A204.1 (cell line): ENCODE data around the gene ALDH1A2.

Experiments
- FAIRE-seq: peaks from 2 replicates; lab custom pipeline; 2012; peaks lifted over from hg19 to GRCh38; lab: Jason Lieb, UNC

ALDH1A2 gene

DNA sequence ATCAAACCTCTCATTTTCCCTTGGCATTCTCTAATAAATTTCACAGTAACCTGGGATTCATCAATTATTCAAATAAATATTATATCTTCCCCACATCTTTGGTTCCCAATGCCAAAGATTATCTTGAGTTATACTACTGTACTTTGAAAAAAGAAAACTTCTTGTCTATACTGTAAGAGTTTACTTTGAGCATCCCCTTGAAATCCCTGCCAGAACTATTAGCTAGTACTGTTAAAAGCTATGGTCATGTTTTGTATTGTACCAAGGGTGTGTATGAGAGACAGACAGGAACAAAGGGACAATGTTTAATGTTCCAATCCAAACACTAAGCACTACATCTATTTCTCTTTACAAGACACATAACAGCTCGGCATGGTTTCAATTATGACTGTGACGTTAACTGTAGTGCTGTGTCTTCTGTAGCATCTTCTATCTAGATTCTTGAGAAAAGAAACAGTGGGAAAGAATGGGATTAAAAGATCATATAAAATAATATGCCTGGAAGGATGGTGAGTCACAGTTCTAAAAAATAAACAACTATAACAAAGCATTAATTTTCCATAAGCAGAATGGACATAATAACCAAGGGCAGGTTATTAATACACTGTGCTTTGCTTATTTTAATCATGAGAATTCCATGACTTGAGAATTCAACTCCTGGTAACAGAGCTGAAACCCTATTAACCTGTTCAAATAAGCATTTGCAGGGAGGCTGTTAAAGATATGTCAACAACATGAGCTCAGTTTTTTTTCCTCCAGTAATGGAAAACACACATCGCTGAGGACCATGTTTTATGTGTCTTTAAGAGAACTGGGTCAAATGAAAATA is 71.1 kb downstream of the ALDH1A2 start:
- no peak for FAIRE-seq

DNA sequence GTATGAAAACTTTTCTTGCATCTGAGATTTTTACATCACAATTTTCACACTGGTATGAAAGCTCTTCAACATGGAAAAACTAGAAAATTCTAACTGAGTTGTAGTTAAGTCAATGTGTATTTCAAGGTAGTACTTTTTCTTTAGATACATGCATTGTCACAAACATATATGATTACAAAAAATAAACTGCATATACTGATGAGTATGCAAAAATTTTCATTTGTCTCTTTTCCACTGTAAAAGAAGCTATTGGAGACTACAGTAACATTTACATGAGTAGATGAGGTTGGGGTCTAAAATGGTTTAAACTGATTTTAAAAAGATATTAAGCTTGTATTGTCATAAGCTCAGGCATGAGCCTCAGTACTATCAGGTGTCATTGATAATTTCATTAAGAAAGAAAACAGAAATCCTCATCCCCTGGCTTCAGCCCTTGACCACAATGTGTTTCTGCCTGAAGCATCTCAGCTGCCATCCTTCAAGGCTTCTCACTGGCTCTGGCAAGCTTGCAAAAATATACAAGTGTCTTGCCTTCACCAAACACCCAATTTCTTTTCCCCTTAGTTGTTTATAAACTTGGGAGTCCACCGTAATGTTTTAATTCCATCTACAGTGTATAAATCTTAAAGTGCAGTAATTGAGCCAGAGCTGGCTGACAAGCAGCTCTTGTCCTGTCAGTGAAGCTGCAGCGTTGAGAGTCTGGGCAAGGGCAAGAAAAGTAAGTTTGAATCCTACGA is 71.9 kb downstream of the ALDH1A2 start:
- no peak for FAIRE-seq

DNA sequence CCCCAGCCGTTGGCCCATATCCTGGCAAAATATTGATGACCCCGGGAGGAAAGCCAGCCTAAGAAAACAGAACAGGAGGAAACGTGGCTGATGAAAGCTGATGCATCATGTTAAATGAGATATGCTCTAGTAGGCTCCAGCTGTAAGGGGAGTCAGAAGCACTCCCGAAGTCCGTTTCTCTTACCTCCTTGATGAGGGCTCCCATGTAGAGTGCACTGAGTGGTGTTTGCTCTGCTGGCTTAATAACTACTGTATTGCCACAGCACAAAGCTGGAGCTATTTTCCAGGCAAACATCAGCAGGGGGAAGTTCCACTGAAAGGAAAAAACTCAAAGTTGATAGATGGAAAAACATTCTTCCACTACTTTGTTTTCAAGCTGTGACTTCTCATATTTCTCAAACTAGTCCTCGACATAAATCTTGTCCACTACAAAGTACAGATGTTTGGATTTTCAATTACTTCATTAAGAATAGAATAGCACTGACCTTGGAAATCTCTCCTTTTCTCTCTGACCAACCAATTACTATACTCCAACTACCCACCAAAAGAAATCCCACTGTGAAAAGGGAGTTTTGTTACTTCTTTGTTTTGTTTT is 72.7 kb downstream of the ALDH1A2 start:
- no peak for FAIRE-seq

DNA sequence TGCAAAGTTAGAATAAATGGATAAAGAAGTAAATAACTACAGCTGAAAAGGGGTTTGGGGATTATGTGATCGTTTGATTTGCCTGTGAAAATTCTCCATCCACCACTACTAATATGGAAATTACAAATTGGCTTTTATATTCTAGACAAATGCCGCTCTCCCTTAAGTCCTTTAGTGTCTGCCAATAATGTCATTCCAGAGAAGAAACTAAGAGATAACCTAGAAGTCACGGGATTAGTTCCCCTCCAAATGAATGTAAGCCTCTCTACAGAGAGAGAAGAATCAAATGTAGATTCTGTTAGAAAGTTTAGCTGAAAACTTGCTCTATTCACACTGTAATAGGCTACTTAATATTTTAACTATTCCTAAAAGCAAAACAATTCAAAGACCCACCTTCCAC is 92.0 kb downstream of the ALDH1A2 start:
- FAIRE-seq, result no peak

DNA sequence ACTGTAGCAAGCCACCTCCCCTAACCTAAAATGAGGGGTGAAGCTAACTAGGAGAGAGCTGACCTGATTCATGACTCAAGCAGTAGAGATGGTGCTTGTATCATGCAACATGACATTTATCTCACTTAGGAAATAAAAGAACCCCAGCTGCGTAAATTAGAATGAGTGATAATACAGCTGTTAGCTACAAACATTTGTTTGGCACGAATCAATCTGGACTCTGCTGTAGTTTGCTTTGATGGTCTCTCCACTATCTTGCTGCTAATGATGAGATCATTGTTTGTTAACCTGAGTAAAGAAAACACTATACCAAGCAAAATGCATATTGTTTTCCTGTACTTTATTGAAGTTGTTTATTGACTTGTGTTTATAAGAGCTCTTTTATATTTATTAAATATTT is 92.6 kb downstream of the ALDH1A2 start:
- FAIRE-seq, result no peak

DNA sequence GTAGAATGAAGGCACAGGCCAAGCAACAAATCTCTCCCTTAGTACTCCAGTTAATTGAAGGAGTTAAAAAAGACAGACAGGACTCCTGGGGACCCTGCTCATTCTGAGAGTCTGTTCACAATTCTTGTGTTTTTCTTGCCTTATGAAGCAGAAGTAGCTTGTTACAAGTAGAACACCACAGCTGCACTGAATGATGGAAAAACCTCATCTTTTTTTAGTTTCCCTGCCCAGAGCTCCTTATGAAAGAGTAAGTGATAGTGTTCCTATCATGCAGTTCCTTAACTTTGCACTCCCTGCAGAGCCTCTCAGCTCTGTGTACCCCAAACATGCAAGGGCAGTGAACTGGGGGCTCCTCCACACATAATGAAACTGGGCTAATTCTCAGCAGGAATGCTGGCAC is 95.5 kb downstream of the ALDH1A2 start:
- FAIRE-seq, result no peak

DNA sequence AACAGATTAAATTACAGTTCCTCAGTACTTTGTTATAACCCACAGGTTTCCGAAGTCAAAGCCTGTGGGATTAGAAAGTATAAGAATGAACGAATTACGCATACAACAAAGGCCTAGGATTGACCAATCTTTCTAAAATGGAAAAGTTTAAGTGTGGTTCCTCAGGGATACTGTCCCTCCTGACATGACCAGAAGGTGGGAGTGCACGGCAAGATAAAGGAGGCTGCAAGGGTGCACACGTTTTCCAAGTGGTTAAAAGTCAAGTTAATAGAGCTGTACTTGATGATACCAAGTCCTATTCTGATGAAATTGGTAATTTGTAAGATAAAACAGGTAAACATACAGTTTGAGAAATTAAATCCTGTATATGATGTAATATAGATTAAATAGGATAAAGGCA is 96.2 kb downstream of the ALDH1A2 start:
- no peak for FAIRE-seq

DNA sequence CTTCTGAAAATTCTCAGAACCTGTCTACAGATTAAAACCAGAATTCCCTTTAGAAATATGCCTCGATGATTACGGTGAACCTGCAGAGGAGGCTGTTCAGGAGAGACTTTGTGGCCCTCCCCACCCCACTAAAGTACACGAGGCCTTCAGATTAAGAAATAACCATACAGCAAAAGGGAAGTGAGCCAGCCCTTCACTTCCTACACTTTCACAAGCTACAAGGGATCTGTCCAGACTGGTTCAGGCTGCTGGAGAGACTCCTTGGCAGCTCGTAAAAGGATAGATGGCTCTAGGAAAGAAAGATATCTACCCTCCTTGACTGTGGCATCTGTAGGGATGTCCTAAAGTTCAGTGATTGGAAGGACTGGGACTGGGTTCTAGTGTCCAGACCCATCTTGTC is 102.6 kb downstream of the ALDH1A2 start:
- FAIRE-seq, result no peak

DNA sequence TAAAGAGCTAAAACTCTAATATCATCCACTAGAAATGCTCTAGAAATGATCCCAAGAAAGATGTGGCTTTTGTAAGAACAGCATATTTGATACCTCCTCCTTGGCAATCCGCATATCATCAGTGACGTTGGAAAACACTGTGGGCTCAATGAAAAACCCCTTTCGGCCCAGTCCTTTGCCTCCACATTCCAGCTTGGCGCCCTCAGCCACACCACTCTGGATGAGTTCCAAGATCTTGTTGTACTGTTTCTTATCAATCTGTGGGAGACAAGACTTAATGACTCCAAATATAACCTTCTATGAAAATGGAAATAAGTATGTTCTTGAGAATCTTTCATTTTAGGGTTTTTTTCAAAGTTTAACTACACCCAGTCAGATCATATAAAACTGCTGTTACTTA is 103.6 kb downstream of the ALDH1A2 start:
- no peak for FAIRE-seq

DNA sequence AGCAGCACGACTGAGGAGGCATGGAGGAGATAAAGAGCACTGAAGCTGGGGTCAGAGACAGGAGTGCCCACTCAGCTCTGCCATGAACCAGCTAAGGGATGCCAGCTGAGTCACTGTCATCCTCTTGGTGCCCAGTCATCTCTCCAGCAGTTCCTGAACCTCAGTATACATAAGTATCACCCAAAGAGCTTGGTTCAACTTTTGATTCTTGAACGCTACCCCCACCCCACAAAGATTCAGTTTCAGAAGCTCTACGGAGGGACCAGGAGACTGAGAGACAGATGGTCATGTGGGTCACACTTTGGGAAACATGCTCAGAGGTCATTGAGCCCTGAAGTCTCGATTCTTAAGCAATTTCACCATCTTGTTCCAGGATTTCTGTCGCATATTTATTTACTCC is 108.4 kb downstream of the ALDH1A2 start:
- no peak for FAIRE-seq

DNA sequence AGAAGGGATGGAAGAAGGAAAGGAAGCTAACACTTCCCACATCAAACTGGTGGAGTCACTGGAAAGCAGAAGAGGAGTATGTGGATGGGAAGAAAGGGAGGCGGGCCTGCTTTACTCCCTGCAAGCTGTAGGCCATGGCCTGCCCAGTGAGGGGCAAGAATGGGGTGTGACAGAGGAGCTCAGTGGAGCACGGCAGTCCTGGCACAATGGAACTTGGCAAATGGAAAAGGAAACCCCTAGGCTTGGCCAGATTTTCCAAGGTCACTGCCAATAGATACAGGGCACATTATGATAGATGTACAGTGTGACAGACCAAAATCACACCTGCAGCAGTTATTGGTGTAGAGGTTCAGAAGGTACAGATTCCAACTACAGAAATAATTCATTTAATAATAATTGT is 111.6 kb downstream of the ALDH1A2 start:
- FAIRE-seq, result no peak

DNA sequence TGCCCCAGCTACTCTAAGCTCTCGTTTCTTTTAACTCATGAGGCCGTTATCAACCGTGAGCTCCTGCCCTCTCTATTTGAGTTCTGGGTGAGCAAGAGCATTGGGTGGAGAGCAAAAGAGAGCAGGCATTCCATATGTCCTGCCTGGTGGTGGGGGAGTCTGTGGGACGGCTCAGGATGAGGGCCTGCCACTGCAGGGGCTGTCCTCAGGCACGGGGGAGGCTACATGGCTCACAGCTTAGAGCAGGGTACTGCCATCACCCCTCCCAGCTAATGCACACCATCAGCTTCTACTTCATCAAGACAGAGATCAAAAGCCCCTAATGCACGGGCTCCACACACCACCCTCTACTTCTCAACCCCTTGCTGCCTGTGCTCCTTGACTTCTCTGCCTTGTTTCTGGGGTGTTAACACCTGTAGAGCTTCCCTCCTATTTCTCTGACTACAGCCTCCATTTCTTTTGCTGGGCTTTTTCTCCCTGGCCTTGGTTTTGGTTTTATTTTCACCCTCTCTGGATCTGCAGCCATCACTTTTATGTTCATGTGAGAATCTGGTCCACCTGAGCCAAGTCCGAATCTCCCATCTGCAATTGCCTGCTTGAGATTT is 114.1 kb downstream of the ALDH1A2 start:
- FAIRE-seq, result no peak

DNA sequence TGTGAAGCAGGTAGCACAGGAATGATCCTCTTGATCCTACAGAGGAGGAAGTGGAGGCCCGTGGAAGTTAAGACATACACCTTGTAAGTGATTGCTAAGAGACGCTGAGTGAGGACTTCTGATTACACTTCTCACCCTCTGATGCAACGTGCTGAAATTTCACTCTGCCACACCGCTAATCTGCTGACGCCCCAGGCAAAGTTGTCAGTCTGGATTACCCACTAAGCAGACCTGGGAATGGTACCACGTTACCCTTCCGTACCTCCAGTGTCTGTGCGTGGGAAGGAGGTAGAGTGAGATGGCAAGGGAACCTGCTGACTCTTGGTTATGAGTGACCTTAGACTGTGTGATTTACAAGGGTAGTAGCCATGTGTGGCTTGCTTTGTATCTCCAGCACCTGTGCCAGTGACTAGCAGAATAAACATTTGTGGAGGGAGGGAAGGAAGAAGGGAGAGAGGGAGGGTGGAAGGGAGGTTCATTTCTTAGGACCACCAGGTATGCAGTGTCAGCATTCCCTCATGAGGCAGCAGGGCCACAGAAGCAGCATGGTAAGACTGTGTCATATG is 115.0 kb downstream of the ALDH1A2 start:
- FAIRE-seq, result no peak

DNA sequence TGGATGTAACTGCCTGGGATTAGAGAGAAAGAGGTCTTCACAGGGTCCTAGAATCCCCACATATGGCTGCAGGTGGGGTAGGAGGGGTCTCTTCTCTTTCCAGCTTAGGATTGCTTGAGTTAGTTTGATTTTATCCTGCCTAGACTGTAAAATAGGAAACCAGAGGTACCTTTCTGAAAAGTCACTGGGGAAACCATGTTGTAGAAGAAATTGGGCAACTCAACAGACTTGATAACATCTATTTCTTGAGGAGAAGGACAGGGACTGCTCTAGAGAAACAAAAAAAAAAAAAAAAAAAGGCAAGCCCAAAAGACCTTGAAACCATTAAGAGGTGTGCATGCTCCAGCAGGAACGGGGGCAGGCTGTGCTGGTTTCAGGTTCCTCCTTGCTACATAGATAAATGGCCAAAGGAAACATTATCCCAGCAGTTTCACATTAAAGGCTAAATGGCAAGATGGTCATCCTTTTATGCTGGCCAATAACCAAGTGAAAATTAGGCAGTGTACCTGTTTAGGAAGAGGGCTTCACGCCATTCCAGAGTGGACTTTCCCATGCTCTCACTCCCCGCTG is 116.1 kb downstream of the ALDH1A2 start:
- FAIRE-seq, result no peak

DNA sequence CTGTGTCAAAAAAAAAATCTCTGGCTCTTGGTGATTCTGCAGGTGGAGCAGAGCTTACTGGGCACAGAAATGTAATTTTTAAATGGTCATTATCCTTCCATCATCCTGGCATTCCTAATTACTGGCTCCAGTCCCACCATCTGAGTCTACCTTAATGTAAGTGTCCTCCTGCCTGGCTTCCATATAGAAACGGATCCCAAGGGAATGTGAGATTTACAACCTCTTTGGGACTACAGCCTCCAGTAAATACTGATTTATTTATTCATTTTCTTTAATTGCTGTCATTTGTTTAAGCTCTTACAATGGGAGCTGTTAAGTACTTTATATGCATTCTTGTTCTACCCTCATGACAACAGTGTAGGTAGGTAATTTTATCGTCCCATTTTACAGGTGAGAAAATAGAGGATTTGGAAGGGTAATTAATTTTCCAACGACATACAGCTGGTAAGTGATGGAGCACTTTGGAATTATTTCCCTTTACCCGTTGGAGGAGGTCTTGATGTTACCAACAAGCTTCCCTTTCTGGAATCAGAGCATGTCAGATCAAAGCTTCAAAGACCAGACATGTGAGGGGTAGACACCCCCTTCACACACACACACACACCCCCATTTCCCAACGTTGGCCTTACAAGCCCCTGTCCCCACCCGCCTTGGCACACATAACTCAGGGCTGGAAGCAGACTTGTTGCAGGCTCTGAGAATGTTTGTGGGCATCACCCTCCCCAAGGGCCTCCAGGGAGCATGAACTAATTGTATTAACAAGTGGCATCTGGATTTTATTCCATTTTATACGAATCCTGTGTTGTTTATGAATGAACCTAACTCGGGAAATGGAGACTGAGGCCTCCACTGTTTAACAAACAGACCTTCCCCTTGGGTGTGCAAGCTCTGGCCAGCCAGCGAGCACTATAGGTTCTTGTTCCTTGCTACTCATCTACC is 116.9 kb downstream of the ALDH1A2 start:
- FAIRE-seq, result no peak

DNA sequence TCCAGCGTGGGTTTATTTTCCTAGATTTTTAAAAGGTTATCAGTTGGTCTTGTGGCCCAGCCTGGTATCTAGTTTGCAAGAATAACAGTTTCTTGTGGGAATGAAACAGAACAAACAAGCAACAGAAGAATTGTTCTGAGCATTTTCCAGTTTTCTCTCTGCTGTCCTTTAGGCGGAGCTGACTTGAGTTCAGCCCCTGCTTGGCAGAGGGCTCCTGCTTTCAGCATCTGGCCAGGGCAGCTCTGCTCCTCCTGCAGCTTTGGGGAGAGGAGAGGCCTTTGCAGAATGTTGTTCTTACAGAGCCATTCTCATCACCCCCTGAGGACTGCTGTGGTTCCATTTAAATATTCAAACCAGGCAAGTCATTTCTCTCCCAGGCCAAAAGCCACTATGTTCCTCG is 117.7 kb downstream of the ALDH1A2 start:
- FAIRE-seq, result no peak

DNA sequence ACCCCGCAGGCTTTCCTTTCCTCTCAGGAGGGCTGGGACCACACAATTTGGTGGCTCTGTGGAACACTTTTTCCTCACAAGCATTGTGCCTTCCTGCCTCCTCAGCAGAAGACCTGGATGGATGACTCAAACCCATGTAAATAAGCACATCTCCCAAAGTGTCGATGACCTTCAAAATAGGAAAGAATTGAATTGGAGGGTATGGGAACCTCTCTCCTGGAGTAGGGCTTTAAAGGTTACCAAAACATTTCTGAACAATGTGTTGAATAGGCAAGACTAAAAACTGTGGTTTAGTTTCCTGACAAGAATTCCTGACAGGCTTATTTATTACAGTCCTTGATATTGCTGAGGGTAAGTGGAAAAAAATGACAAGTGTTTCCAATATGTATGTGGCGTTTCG is 118.2 kb downstream of the ALDH1A2 start:
- no peak for FAIRE-seq

DNA sequence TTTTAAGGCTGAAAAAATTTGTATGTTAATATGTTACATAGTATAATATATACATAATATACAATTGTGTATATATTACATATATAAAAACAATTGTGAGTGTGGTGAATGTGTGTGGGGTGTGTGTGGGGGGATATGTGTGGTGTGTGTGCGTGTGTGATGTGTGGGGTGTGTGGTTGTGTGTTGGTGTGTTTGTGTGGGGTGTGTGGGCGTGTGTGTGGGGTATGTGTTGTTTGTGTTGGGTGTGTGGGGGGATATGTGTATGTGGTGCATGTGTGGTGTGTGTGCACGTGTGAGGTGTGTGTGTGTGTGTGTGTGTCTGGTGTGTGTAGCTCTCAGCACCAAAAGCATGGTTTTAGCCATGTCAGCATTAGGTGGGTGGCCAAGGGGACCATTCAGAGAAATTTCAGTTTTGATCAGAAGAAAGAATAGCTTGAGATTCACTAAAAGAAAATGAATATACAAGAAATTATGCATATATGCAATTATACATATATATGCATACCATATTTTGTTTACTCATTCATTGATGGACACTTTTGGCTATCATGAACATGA is 118.9 kb downstream of the ALDH1A2 start:
- FAIRE-seq, result no peak

DNA sequence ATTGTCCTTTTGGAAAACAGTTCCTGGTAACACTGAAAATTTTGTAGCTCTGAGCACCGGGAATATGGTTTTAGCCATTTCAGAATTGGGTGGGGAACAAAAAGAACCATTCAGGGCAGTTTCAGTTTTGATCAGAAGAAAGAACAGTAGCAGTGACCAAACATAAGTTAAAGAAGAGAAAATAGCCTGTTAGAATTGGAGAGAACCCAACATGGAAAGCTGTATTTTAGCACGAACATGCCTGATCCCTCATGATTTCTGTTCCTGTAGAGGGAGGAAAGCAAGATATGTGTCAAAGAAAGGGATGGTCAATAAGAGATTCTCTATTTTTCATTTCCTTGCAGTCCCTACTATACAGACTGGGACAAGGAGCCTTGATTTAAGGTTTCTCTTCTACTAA is 119.9 kb downstream of the ALDH1A2 start:
- no peak for FAIRE-seq

DNA sequence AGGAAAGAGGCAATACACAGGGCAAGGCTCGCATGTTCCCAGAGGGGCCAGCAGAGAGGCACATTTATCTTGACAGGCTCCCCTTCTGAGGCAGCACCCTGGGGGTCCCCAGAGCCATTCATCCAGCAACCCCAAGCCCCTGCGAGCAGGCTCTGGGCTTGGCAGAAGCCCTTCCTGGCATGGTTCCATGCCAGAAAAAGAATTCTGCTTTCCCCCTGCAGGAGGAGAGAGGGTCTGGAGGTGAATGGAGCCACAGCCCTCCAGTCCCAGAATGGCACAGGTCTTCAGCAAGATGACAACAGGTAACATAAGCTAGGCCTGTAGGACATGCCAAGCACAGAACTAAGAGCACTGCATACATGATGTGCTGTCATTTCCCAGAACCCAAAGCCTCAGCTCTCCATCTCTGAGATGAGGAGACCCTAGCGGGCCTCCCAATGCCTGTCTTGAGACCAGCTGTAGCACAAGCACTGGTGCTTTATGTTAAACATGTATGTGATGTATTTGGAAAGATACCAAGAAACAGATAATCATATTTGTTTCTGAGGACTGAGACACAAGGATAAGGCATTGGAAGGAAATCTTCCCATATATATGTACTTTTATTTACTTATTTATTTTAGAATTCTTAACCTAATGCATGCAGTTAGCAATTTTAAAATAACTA is 121.6 kb downstream of the ALDH1A2 start:
- no peak for FAIRE-seq
